ENCODE results near the gene USP34.

USP34 gene

GRCh38 chr2:61184263-61184662, 286.6 kb downstream of the USP34 start:
- TF ChIP-seq MAX (IDR thresholded peaks at IDR 0.05) (no peak), TEAD4 (IDR thresholded peaks at IDR 0.05) (no peak), TAF1 (IDR thresholded peaks at IDR 0.05; ENCODE audit: low read depth) (no peak), CREB1 (IDR thresholded peaks at IDR 0.05; ENCODE audit: low read depth) (no peak), FOXM1 (IDR thresholded peaks at IDR 0.05; ENCODE audit: borderline replicate concordance, low read depth) (no peak), ZBTB7A (IDR thresholded peaks at IDR 0.05; ENCODE audit: low read depth) (no peak), EGR1 (IDR thresholded peaks at IDR 0.05) (no peak), TCF12 (IDR thresholded peaks at IDR 0.05; ENCODE audit: low read depth) (no peak), EP300 (IDR thresholded peaks at IDR 0.05; ENCODE audit: borderline replicate concordance) (no peak), NFIC (IDR thresholded peaks at IDR 0.05) (no peak), YY1 (IDR thresholded peaks at IDR 0.05; ENCODE audit: low read depth) (no peak), CEBPB (IDR thresholded peaks at IDR 0.05) (no peak), RAD21 (IDR thresholded peaks at IDR 0.05; ENCODE audit: low read depth) (no peak)
- TF ChIP-seq, protein P1, sequence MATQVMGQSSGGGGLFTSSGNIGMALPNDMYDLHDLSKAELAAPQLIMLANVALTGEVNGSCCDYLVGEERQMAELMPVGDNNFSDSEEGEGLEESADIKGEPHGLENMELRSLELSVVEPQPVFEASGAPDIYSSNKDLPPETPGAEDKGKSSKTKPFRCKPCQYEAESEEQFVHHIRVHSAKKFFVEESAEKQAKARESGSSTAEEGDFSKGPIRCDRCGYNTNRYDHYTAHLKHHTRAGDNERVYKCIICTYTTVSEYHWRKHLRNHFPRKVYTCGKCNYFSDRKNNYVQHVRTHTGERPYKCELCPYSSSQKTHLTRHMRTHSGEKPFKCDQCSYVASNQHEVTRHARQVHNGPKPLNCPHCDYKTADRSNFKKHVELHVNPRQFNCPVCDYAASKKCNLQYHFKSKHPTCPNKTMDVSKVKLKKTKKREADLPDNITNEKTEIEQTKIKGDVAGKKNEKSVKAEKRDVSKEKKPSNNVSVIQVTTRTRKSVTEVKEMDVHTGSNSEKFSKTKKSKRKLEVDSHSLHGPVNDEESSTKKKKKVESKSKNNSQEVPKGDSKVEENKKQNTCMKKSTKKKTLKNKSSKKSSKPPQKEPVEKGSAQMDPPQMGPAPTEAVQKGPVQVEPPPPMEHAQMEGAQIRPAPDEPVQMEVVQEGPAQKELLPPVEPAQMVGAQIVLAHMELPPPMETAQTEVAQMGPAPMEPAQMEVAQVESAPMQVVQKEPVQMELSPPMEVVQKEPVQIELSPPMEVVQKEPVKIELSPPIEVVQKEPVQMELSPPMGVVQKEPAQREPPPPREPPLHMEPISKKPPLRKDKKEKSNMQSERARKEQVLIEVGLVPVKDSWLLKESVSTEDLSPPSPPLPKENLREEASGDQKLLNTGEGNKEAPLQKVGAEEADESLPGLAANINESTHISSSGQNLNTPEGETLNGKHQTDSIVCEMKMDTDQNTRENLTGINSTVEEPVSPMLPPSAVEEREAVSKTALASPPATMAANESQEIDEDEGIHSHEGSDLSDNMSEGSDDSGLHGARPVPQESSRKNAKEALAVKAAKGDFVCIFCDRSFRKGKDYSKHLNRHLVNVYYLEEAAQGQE (IDR thresholded peaks at IDR 0.05; ENCODE audit: low read depth), result no peak
- TF ChIP-seq, protein P2, sequence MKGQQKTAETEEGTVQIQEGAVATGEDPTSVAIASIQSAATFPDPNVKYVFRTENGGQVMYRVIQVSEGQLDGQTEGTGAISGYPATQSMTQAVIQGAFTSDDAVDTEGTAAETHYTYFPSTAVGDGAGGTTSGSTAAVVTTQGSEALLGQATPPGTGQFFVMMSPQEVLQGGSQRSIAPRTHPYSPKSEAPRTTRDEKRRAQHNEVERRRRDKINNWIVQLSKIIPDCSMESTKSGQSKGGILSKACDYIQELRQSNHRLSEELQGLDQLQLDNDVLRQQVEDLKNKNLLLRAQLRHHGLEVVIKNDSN (IDR thresholded peaks at IDR 0.05), result no peak

GRCh38 chr2:61183795-61184194, 287.1 kb downstream of the USP34 start:
- no peak for TF ChIP-seq ZBTB7A (IDR thresholded peaks at IDR 0.05; ENCODE audit: low read depth)
- no peak for TF ChIP-seq MAX (IDR thresholded peaks at IDR 0.05)
- no peak for TF ChIP-seq CEBPB (IDR thresholded peaks at IDR 0.05)
- TF ChIP-seq TEAD4 (IDR thresholded peaks at IDR 0.05), result no peak
- no peak for TF ChIP-seq EGR1 (IDR thresholded peaks at IDR 0.05)
- TF ChIP-seq CREB1 (IDR thresholded peaks at IDR 0.05; ENCODE audit: low read depth), result no peak
- TF ChIP-seq RAD21 (IDR thresholded peaks at IDR 0.05; ENCODE audit: low read depth), result no peak
- no peak for TF ChIP-seq FOXM1 (IDR thresholded peaks at IDR 0.05; ENCODE audit: borderline replicate concordance, low read depth)
- TF ChIP-seq YY1 (IDR thresholded peaks at IDR 0.05; ENCODE audit: low read depth), result no peak

- no peak for TF ChIP-seq TAF1 (IDR thresholded peaks at IDR 0.05; ENCODE audit: low read depth)
- no peak for TF ChIP-seq FOXM1 (IDR thresholded peaks at IDR 0.05; ENCODE audit: borderline replicate concordance, low read depth)
- no peak for TF ChIP-seq ZBTB7A (IDR thresholded peaks at IDR 0.05; ENCODE audit: low read depth)
- TF ChIP-seq CEBPB (IDR thresholded peaks at IDR 0.05), result no peak
- no peak for TF ChIP-seq NFIC (IDR thresholded peaks at IDR 0.05)
- no peak for TF ChIP-seq EGR1 (IDR thresholded peaks at IDR 0.05)
- no peak for TF ChIP-seq TEAD4 (IDR thresholded peaks at IDR 0.05)
- no peak for TF ChIP-seq TCF12 (IDR thresholded peaks at IDR 0.05; ENCODE audit: low read depth)
- TF ChIP-seq MAX (IDR thresholded peaks at IDR 0.05), result no peak
- no peak for TF ChIP-seq CREB1 (IDR thresholded peaks at IDR 0.05; ENCODE audit: low read depth)
Observed at GRCh38 chr2:61182059-61182383, 288.9 kb downstream of the USP34 start.

DNA sequence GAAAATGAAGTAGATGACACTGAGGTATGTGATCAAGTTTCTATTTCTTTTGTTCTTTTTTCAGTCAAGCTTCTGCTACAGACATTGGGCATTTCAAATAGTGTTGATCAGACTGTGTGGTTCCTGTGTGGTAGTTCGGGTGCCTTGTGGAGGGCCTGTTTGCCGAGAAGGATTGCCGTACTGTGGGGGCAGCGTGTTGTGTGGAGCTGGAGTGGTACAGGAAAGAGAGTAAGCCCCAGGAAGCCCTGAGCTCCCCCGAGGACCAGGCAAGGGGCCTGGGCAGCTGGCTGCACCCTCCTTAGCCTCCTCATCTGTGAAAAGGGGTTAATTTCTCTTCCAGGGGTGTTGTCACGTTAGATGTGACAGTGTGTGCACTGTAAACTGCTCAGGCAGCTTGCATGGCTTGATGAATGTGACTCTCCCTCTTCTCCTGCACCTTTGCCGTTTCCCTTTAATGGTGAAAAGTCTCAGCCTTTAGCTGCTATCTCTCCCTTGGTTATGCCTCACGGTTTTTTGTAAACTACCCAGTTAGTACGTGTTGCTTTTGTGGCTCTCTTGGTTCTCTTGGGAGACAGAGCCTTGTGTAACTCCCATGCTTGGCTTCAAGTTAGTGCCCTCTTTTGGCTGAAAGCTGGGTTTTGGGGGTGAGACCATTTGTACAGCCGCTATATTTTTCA, 289.4 kb downstream of the USP34 start:
- TF ChIP-seq MAX (IDR thresholded peaks at IDR 0.05), result no peak
- TF ChIP-seq, protein P2 (IDR thresholded peaks at IDR 0.05), result no peak
- TF ChIP-seq TAF1 (IDR thresholded peaks at IDR 0.05; ENCODE audit: low read depth), result no peak
- no peak for TF ChIP-seq CREB1 (IDR thresholded peaks at IDR 0.05; ENCODE audit: low read depth)
- no peak for TF ChIP-seq NFIC (IDR thresholded peaks at IDR 0.05)
- TF ChIP-seq RAD21 (IDR thresholded peaks at IDR 0.05; ENCODE audit: low read depth), result no peak
- no peak for TF ChIP-seq ZBTB7A (IDR thresholded peaks at IDR 0.05; ENCODE audit: low read depth)
- no peak for TF ChIP-seq EP300 (IDR thresholded peaks at IDR 0.05; ENCODE audit: borderline replicate concordance)
- TF ChIP-seq CEBPB (IDR thresholded peaks at IDR 0.05), result no peak

- TF ChIP-seq TCF12 (IDR thresholded peaks at IDR 0.05; ENCODE audit: low read depth), result no peak
- TF ChIP-seq, protein P1 (IDR thresholded peaks at IDR 0.05; ENCODE audit: low read depth), result no peak
- TF ChIP-seq, protein P2 (IDR thresholded peaks at IDR 0.05), result no peak
Observed at GRCh38 chr2:61180686-61181085, 290.2 kb downstream of the USP34 start.

Measured in Ishikawa (cell line).